NCI-H748 (cell line): Measurements from ENCODE around the gene DAPK1.

Experiments used
- DNase-seq: peaks from one replicate; lab custom pipeline; 2025; ENCODE audit not compliant: unreplicated experiment; lab: John Stamatoyannopoulos, UW

Gene DAPK1

GRCh38 chr9:87661241-87661640 is 163.6 kb downstream of the DAPK1 start:
- DNase-seq = no peak

GRCh38 chr9:87662808-87663528 is 165.3 kb downstream of the DAPK1 start:
- DNase-seq = peak; percentile 72

- no peak for DNase-seq
Observed at GRCh38 chr9:87663556-87663955, 165.9 kb downstream of the DAPK1 start.

- DNase-seq = no peak
Observed at GRCh38 chr9:87664153-87665060, 166.7 kb downstream of the DAPK1 start.

GRCh38 chr9:87665505-87665904 is 167.8 kb downstream of the DAPK1 start:
- DNase-seq = no peak

GRCh38 chr9:87667164-87667738 is 169.6 kb downstream of the DAPK1 start:
- DNase-seq = peak; percentile 25

GRCh38 chr9:87668222-87668621 is 170.6 kb downstream of the DAPK1 start:
- DNase-seq = no peak

GRCh38 chr9:87668722-87669121 is 171.1 kb downstream of the DAPK1 start:
- DNase-seq = no peak

- peak; percentile 57 for DNase-seq
Observed at GRCh38 chr9:87670572-87671264, 173.1 kb downstream of the DAPK1 start.

GRCh38 chr9:87671478-87671877 is 173.8 kb downstream of the DAPK1 start:
- DNase-seq = no peak

GRCh38 chr9:87671925-87672324 is 174.3 kb downstream of the DAPK1 start:
- DNase-seq = no peak

GRCh38 chr9:87672586-87672985 is 174.9 kb downstream of the DAPK1 start:
- no peak for DNase-seq

- no peak for DNase-seq
Observed at GRCh38 chr9:87673446-87674120, 175.9 kb downstream of the DAPK1 start.

- DNase-seq = no peak
Observed at GRCh38 chr9:87674565-87675299, 177.1 kb downstream of the DAPK1 start.

GRCh38 chr9:87675906-87676515 is 178.3 kb downstream of the DAPK1 start:
- DNase-seq = peak; percentile 26

- no peak for DNase-seq
Observed at GRCh38 chr9:87676976-87677775, 179.5 kb downstream of the DAPK1 start.

- DNase-seq = no peak
Observed at GRCh38 chr9:87677776-87678587, 180.3 kb downstream of the DAPK1 start.
